ENCODE results near the gene ZNF280C.

- TF ChIP-seq RAD21 (IDR thresholded peaks at IDR 0.05) (peak in 1 of 2 donors; percentile 12), CTCF (IDR thresholded peaks at IDR 0.05; ENCODE audit: low read depth, low read length, missing input control) (no peak)
Measured at GRCh38 chrX:130268449-130269170, at the start of gene ZNF280C.

Data from liver (tissue), 3 donors.